ENCODE results near the gene SMTN.
"Not testable (repeated sequence)": the region's sequence is repeated elsewhere in the genome, so short reads cannot be mapped to it uniquely, and the experiment has no call there.

SMTN gene

DNA sequence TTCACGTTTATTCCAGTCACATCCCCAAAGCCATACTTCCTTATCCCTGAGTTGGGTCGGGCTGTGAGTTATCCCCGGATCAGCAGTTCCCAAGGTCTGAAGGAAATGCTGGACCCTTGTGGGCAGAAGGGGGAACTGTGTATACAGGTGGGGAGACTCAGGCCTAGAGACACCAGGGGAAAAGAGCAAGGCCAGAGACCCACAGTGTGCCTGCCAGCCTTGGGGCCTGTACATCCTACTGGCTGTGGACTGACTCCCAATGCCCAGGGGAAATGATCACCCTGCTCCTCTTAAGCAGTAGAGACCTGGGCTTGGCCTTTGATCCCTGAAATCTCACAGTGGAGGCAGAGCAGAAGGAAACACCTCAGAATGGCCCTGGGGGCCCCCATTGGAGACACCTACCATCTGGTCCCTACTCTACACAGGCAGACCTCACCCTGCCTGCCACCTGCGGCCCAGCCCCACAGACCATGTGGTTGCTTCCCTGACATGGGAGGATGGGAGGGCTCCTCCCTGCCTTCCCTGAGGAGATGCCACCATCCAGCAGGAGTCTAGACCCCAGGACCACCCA lies 25.0 kb downstream of the SMTN start:
- DNase-seq: no peak

DNA sequence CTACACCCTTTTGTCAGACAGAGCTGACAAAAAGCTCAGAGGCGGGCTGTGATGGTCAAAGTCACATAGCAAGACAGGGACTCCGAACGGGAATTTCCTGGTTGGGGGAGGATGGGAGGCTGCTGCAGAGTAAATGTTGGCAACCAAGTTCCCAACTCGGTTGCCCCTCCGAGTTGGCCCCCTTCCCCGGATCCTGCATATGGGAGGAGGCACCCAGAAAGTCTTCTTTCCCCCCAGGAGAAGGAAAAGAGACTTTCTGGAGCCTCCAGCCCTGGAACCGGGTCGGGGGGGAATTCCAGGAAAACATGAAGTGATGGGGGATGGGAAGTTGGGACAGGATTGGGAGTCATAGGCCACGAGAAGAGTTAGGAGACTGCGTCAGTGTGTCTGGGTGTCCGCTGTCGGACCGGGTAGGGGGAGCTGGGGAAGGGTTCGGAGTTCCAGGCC lies 25.6 kb downstream of the SMTN start:
- DNase-seq: no peak

DNA sequence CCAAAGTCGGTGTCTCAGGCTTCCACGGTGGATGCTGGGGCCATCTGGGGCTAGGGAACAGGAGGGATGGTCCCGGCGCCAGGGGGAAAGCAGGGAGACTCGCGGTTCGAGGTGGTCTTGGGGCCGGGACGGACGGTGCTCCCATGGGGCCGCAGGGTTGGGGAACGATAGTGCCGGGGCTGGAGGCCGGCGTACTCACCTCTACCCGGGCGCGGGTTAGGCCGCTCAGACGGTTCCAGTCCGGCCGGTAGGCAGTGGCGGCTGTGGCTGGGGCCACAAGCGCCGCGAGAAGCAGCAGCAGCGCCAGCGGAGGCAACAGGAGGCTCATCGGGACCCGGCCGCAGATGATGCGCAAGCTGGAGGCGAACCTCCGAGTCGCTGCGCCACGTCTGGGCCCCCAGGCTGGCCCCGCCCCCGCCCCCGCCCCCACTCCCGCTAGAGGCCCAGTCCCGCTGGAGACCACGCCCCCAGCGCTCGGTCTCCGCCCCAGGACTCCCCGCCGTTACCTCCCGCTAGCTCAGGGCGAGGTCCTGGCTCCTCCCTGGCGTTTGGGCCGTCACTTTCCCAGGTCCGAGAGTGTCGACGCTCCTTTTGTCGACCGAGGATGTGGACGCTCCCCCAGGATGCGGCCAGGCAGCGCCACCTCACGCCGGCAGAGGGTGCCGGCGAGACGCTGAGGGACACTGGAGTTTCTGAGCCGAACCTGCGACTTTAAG lies 26.2 kb downstream of the SMTN start, which contains the start of gene SELENOM:
Gene SELENOM (minus strand): TSS at position 391 of the 716 bp plus-strand sequence. CDS start 63 bp downstream, at position 328.
- DNase-seq: peak; percentile 89

DNA sequence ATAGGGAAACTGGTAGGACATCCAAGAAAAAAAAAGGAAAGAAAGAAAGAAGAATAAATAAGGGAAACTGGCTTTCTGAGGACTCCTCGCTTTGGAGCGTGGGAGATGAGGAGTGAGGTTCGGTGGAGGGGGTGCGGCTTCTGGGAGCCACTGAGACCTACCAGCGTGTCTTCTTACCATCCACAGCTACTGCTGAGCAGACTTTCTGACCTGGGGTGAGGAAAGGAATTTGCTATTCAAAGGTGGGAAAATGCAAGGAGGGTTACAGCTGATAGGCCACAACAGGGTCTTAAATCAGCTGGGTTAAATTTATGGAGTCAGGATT lies 26.7 kb downstream of the SMTN start:
- no peak for DNase-seq

DNA sequence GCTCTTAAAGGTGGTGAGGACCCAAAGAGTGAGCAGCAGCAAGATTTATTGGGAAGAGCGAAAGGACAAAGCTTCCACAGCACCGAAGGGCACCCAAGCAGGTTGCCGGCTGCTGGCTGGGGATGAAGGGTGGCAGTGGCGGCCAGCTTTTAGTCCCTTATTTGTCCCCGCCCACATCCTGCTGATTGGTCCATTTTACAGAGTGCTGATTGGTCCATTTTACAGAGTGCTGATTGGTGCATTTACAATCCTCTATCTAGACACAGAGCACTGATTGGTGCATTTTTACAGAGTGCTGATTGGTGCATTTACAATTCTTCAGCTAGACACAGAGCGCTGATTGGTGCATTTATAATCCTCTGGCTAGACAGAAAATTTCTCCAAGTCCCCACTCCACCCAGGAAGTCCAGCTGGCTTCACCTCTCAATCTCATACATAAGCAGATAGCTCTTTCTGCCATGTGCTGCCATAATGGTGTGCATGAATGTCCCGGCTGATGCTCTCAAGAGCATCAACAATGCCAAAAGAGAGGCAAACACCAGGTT lies 31.5 kb downstream of the SMTN start:
- DNase-seq: not testable (repeated sequence)

DNA sequence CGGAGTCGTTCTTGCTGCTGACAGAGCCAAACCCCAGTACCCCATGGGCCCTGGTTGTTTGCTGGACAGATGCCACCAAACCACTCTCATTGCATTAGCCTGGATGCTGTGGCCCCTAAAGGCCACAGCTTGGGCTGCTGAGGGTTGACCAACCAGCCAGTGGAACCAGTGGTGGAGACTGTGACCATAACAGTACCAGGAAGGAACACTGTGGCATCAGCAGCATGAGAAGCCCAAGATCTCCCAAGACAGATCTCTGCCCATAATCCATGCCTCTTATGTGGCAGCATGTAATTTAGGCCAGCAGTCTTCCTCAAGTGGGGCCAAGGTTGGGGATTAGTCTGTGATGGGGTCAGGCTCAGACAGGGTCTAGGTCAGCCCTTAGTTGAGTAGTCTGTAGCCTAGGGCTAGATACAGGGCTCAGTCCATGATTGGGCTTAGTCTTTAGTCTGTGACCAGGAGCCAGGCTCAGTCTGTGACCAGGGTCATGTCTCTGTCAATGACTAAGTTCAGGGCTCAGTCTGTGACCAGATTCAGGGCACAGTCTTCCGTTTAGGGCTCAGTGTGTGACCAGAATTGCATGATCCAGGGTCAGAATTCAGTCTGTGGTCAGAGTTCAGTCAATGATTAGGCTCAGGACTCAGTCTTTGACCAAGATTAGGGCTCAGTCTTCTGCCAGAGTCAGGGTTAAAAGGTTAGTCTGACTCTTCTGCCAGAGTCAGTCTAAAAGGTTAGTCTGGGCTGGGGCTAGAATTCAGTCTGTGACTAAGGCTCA lies 37.1 kb downstream of the SMTN start:
- DNase-seq: no peak

DNA sequence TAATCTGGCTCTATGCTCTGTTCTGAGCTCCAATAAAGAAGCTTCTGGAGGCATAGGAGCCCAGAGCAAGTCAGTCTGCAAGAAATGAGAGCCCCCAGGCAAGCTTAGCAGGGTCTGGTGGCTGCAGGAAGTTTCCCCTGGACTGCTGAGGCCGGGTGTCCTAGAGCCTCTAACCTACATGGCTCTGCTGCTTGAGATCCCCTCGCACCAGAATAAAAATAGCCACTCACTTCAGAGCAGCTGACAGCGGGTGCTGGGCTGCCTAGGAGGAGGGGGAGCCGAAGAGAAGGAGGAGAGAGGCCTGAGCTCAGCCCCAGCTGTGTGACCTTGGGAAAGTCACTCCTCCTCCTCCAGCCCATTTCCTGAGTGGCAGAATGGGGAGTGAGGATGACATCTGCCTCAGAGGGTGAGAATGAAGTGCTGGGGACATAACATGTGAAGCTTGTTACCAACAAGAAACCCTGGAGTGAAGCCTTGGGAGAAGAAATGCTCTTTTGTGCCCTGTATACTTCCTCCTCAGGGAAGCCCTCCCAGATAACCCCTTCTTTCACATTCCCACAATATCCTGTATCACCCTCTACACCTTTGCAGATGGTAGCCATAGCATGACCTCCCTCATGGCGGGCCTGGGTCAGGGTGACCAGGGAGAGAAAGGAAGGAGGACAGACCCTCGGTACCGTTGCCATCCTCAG lies 38.1 kb downstream of the SMTN start:
- no peak for DNase-seq

DNA sequence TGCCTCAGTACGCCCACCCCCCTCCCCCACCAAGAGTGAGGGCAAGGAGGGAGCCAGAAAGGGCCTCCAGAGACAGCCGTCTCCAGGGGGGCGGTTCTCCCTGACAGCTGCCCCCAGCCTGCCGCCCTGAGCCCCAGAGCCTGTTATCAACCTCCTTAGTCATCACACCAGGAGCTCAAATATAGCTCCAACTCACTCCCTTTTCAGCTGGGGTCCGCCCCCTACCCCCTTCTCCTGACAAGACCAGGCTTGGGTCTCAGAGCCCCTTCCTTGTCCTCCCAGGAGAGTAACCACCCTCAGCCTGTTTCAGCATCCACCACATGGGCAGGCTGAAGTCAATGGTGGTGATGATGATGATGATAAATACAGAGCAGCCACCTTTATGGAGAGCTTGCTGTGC lies 39.1 kb downstream of the SMTN start:
- DNase-seq: no peak

DNA sequence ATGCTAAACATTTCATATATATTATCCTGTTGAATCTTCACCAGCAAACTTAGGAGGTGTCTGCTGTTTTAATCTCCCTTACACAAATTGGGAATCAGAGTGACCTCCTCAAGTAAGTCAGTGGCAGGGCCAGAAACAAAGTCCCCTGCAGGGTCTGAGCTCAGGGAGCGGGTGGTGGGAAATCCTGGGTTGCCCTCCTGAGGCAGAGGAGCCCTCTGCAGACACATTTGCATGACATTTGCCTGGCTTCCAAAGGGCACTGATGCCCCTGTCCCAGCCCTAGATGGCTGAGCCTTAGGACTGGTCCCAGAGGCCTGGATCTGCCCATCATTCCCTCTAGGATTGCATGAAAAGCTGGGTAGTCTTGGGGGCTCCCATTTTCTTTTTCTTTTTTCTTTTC lies 39.5 kb downstream of the SMTN start:
- DNase-seq: no peak

DNA sequence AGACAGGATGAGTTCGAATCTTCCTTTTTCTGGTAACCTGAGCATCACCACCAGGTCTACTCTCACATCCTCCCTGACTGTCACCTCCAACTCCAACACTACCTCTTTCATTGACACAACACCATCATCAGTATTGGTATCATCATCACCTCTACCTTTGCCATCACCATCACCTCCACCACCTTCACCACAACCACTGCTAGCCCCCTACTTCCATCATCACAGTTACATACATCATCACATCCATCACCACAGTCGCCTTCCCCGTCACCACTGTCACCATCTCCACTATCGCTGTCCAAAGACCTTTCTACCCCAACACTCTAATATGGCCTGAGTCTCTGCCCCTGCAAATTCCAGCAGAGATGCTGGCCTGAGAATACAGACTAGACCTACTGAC lies 40.3 kb downstream of the SMTN start:
- DNase-seq: no peak

DNA sequence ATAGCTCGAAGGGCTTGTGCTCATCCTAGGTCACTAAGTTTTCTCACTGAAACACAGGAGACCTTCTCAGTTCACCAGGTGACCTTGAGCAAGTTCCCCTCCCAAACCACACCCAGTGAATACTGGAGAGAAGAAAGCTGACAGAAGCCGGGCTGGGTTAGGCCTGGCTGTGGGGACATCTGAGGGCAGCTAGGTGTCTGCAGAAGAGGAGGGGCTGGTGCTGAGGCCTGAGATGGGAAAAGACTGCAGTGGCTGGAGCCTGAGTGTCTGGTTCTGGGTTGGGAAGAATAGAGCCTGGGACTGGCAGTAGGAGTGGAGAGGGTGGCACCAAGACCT lies 41.0 kb downstream of the SMTN start:
- DNase-seq: no peak

DNA sequence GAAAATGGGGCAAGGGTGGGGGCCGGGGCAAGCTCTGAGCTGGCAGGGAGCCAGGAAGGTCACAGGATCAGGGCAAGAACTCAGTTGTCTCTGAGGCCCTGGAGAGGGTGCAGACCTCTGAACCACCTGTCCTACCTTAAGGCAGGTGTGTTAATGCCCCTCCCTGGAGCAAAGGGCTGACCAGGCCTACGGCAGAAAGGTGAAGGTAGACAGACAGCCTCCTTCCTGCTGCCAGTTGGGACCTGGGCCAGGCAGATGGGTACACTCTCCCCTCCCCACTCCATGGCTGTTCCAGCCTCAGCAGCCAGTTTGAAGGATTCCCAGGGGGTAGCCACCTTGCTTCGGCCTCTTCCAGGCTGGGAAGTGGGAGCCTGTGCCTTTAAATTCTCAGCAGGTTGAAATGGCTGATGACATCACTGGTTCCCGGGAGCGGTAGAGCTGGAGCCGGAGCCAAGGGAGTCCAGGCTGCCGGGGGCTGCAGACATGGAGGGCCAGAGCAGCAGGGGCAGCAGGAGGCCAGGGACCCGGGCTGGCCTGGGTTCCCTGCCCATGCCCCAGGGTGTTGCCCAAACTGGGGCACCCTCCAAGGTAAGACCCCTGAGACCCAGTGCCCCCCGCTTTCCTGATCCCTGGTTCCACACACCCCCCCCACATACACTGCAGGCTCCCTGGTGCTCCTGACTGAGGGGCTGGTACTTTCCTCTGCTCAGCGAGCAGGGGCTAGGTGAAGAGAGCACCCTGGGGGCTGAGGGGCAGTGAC lies 41.6 kb downstream of the SMTN start, which contains the start of gene INPP5J:
Gene INPP5J (plus strand): TSS at position 435 of the 760 bp plus-strand sequence. CDS start 49 bp downstream, at position 484.
- DNase-seq: no peak

DNA sequence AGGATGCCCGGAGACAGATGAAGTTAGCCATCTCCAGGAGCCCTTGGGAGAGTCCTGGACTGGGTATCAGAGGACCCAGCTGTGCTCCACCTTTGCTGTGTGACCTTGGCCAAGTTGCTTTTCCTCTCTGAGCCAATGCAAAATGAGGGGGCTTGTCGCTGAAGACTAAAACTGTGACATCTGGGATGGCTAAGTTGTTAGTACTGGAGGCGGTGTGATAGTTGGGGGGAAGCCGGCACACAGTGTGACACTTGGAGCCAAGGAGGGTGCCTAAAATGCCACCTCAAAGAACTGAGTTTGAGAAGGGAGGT lies 42.1 kb downstream of the SMTN start:
- no peak for DNase-seq

DNA sequence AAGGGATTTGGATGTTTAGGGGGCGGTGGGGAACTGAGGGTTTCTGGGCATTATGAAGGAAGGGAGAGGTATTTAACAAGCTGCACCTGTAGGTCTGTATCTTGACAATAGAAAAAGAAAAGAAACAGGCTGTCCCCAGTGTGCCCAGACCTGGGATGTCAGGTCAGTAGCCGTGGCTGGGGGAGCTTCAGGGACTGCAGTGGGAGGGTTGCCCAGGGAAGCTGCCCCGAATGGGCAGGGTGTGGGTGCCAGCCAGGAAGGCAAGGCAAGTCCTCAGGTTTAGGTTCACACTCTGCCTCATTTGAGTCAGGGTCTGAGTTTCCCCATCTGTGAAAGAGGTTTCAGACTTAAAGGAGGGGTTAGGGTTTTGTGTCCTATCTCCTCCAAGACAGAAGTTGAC lies 43.2 kb downstream of the SMTN start:
- no peak for DNase-seq

DNA sequence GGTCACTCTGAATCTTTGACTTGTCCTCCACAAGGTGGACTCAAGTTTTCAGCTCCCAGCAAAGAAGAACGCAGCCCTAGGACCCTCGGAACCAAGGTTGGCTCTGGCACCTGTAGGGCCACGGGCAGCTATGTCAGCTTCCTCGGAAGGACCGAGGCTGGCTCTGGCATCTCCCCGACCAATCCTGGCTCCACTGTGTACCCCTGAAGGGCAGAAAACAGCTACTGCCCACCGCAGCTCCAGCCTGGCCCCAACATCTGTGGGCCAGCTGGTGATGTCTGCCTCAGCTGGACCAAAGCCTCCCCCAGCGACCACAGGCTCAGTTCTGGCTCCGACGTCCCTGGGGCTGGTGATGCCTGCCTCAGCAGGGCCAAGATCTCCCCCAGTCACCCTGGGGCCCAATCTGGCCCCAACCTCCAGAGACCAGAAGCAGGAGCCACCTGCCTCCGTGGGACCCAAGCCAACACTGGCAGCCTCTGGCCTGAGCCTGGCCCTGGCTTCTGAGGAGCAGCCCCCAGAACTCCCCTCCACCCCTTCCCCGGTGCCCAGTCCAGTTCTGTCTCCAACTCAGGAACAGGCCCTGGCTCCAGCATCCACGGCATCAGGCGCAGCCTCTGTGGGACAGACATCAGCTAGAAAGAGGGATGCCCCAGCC lies 43.8 kb downstream of the SMTN start:
- DNase-seq: no peak

DNA sequence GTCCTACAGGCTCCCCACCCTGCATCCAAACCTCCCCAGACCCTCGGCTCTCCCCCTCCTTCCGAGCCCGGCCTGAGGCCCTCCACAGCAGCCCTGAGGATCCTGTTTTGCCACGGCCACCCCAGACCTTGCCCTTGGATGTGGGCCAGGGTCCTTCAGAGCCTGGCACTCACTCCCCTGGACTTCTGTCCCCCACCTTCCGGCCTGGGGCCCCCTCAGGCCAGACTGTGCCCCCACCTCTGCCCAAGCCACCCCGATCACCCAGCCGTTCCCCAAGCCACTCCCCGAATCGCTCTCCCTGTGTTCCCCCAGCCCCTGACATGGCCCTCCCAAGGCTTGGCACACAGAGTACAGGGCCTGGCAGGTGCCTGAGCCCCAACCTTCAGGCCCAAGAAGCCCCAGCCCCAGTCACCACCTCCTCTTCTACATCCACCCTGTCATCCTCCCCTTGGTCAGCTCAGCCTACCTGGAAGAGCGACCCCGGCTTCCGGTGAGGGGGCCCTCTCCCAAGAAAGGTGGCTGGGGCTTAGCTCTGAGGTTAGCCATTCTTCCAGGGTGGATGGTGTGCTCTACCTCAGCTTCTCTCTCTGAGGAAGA lies 44.5 kb downstream of the SMTN start:
- no peak for DNase-seq

DNA sequence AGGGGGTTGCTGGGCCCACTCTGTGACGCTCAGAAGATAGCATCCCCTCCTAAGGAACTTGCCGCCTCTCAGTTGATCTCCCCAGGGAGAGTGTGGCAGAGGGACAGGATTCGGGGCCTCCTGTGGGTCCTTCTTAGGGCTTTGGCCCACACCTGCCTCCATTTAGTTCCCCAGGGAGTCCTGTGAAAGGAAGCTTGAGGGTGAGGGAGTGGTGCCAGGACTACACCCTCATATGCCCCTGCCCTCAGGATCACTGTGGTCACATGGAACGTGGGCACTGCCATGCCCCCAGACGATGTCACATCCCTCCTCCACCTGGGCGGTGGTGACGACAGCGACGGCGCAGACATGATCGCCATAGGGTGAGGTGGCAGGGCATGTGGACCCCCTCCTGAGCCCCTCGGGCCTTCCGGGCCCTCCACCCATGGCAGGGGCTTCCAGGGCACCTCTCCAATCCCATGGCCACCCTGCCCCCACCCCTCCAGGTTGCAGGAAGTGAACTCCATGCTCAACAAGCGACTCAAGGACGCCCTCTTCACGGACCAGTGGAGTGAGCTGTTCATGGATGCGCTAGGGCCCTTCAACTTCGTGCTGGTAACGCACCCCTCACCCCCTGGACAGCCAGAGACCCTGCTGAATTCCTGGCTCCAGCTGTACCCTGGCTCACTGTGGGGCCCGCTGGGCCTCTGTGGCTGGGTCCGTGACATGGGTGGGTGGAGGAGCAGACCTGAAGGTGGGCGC lies 45.2 kb downstream of the SMTN start:
- no peak for DNase-seq

DNA sequence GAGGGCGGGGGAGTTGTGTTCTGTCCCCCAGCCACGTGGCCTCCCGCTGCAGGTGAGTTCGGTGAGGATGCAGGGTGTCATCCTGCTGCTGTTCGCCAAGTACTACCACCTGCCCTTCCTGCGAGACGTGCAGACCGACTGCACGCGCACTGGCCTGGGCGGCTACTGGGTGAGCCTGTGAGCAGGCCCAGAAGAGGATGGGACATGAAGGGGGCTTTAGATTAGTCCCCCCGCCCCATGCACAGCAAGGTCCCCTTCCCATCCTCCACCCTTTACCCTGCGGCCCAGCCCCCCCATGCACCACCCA lies 45.7 kb downstream of the SMTN start:
- DNase-seq: no peak

DNA sequence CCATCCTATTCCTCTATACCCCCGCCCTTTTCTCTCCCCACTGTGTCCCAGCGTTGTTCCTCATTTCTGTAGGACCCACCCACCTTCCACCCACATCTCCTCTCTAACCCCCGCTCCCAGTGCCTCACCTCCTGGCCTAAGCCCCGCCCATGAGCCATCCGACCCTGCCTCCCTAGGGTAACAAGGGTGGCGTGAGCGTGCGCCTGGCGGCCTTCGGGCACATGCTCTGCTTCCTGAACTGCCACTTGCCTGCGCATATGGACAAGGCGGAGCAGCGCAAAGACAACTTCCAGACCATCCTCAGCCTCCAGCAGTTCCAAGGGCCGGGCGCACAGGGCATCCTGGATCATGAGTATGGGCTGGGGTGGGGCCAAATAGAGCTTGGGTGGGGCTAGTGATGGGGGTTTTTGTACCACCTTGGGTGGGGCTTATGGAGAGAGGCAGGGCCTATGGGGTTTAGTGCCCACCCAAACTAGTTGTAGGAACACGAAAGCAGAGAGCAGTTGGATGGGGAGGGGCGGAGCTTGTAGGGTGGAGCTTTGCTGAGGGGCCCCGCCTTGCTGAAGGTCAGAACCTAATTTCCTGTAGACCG lies 46.2 kb downstream of the SMTN start:
- no peak for DNase-seq

DNA sequence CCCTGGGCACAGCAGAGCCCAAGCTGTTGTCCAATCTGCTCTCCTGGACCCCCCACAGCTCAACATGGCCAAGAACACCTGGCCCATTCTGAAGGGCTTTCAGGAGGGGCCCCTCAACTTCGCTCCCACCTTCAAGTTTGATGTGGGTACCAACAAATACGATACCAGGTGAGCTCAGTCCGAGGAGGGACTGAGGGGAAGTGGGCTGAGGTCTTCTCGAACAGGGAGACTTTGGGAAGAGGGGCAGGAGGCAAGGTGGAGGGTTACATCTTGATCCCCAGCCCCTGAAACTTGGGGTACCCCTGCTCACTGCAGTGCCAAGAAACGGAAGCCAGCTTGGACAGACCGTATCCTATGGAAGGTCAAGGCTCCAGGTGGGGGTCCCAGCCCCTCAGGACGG lies 47.0 kb downstream of the SMTN start:
- DNase-seq: no peak

DNA sequence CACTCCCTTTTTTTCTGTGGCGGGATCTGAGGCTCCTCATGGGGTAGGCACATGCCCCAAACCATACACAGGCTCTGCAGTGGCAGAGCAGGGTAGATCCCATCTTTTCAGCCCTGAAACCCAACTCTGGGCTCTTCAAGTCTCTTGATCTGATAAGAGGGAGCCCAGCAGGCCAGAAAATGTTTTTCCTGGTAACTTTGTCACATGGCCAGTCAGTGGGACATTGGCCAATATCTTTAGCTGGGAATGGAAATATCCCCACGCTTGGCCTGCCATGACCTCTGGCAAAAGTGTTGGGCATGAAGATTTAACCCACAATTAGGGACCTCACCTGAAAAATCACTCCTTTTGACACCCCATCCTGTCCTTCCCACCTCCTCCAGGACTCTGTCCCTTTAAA lies 49.8 kb downstream of the SMTN start:
- no peak for DNase-seq

Data from stimulated activated CD4-positive, alpha-beta T cell treated with anti-CD3 and anti-CD28 coated beads, Interleukin-4, amount 100 ng/mL, for 24 hours (primary cell).